HG02884 (cell line): Measurements from ENCODE around the gene NDUFS1.

Experiments
- ATAC-seq: cut with Tn5 transposase; IDR thresholded peaks from one replicate; pipeline ENCODE4 v1.9.1; 2021; ENCODE audit warnings: mild to moderate bottlenecking, moderate library complexity; ENCODE audit not compliant: unreplicated experiment

Gene NDUFS1

DNA sequence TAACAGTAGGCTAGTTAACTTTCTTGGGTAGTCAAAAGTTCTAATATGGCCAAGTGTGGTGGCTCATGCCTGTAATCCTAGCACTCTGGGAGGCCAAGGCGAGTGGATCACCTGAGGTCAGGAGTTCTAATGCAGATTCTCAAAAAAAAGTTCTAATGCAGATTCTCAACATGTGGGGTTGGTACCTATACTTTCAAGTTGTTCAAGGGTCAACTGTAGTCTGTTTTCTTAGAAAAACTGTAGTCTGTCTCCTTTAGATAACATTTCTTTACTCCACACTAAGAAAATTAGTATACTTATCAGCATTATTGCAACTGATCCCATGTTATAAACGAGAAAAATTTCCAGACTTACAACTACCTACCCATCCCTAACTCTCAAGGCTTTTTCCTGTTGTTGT is 89.8 kb downstream of the NDUFS1 start:
- ATAC-seq, result no peak

DNA sequence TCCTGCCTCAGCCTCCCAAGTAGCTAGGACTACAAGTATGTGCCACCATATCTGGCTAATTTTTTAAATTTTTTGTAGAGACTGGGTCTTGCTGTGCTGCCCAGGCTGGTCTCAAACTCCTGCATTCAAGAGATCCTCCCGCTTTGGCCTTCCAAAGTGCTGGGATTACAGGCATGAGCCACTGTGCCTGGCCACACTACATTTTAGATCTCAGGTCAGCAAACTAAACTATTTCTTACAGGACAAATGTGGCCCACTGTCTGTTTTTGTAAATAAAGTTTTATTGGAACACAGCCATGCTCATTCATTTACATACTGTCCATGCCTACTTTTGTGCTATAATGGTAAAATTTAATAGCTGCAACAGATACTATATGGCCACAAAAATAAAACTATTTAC is 91.0 kb downstream of the NDUFS1 start:
- ATAC-seq, result no peak
